HG03457 (cell line): ENCODE data around the gene TMEM184A.

Experiments
- ATAC-seq: cut with Tn5 transposase; IDR thresholded peaks from one replicate; pipeline ENCODE4 v1.9.1; 2021; ENCODE audit warnings: moderate number of reproducible peaks; ENCODE audit not compliant: unreplicated experiment

Gene TMEM184A

GRCh38 chr7:1555813-1556543, at the start of gene TMEM184A:
Gene TMEM184A, minus strand, starts transcription at chr7:1556205. Its CDS starts 721 bp downstream, at chr7:1555484.
- no peak for ATAC-seq

- ATAC-seq = no peak
Measured at GRCh38 chr7:1604383-1604782, 48.4 kb upstream of the TMEM184A start.

DNA sequence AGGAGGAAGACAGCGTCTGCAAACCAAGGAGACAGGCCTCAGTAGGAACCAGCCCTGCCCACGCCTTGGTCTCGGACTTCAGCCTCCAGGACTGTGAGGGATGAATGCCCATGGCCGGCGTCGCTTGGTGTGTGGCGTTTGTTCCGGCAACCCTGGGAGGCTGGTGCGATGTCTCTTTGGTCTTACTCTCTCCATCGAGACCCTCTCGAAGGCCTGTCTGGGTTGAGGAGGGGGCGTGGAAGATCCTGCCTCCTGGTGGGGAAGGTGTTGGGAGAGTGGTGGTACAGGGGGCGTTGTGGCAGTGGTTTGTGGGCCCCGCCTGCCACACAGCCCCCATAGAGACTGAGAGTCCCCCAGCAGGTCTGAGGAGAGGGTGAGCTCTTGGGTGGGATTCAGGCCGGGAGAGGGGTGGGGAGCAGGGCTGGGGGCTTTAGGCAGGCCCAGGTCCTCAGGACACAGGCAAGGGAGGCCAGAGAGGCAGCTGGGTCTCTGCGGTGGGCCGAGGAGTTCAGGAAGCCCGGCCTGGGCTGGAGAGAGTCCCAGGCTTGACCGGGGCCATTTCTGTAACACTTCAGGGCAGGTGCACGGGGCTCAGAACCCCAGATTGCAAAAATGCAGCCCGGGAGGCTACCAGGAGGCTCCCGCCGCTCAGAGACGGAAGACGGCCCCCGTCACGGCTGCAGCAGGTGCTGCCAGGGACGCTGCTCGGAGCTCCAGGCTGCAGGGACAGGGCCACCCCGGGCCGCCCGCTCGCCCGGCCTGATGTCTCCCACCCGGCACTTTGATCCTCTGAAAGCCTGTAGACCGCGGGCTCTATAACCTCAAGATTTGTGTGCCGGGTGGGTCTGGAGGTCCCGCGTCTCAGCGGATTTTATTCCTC, 47.6 kb upstream of the TMEM184A start:
- ATAC-seq = no peak

- no peak for ATAC-seq
Measured at GRCh38 chr7:1602386-1602785, 46.4 kb upstream of the TMEM184A start.

- ATAC-seq = no peak
Measured at GRCh38 chr7:1601956-1602355, 46.0 kb upstream of the TMEM184A start.

- no peak for ATAC-seq
Measured at GRCh38 chr7:1599640-1600395, 43.8 kb upstream of the TMEM184A start.

- ATAC-seq = no peak
Measured at GRCh38 chr7:1598961-1599639, 43.1 kb upstream of the TMEM184A start.

DNA sequence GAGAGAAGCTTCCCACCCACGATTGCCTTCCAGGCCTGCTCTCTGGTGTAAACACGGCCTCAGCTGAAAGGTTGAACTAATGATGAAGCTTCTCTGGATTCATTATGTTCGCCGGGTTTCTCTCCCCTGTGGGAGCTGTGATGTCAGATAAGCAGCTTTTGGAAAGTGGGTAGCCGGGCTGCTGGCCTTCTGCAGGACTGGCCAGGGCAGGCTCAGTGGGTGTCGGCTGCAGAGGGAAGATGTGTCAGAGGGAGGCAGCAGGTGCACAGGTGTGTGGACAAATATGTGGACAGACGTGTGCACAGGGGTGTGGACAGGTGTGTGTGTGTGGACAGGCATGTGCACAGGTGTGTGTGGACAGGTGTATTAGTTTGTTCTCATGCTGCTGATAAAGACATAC, 42.3 kb upstream of the TMEM184A start:
- no peak for ATAC-seq

- no peak for ATAC-seq
Measured at GRCh38 chr7:1597791-1598190, 41.8 kb upstream of the TMEM184A start.

- ATAC-seq = no peak
Measured at GRCh38 chr7:1597066-1597760, 41.2 kb upstream of the TMEM184A start.

- no peak for ATAC-seq
Measured at GRCh38 chr7:1596181-1597043, 40.4 kb upstream of the TMEM184A start.

- no peak for ATAC-seq
Measured at GRCh38 chr7:1595636-1596035, 39.6 kb upstream of the TMEM184A start.

GRCh38 chr7:1595027-1595426, 39.0 kb upstream of the TMEM184A start:
- ATAC-seq = no peak

DNA sequence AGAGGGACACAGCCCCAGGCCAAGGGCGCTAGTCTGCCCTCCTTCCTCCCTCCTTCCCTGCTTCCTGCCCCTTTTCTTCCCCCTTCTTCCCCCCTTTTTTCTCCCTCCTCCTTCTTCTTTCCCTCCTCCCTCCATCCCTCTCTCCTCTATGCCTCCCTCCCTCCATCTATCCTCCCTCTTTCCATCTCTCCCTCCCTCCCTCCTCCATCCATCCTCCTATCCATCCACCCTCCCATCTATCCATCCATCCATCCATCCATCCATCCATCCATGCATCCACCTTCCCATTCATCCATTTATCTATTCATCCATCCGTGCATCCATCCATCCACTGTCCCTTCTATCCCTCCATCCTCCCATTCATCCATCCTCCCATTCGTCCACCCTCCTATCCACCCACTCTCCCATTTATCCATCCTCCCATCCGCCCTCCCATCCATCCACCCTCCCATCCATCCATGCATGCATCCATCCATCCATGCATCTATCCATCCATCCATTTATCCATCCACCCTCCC, 38.0 kb upstream of the TMEM184A start:
- ATAC-seq = no peak

DNA sequence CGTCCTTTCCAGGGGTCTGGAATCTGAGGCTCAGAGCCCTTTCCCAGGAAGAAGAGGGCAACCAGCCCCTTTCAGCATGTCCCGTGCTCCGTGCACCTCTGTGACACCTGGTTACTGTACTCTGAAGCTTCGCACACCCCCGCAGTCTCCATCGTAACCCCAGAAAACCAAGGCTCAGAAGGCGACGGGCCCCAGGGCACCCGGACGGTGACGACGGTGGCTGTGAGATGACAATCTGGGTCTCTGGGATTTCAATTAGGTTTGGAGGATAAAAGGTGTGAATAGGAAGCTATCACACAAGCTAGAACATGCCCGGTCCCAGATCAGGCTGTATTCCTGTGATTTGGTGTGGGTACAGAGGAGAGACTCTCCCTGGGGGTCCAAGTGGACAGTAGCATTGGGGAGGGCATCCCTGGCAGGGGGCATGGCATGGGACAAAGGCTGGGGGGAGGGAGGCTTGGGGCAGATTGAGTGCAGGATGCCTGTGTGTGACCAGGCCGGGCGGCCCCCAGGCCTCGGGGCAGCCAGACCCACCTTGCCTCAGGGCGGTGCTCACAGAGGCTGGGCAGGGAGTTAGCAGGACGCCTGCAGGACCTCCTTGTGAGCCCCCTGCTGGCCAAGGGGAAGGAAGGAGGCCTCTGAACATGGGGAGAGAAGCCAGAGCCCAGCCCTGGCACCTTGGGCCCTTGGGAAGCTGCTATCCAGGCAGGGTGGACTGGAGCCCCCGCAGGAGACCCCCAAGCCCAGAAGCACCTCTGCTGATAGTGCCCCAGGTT, 37.3 kb upstream of the TMEM184A start:
- ATAC-seq = no peak

DNA sequence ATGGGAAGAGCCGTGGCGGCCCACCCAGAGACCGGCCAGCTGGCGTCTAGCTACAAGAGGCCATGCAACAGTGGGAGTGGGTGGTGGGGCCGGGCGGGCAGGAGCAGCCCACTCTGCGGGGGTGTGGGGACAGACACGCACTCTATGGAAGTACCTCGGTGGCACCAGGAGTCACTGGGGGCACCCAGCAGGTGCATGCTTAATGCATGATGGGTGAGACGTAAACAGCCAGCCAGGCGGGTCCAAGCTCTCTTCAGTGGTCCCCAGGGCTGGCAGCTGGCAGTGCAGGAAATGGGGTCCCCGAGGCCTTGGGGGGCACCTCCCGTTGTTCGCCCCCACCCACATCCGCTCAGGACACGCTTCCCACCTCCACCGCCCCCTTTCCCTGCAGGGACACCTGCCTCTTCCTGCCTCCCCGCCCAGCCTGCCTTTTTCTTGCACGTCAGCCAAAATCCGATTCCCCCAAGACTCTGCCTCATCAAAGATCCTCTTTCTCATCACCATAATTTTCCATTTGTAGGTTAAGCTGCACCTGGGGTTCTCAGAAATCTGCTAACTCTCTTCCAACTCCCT, 36.4 kb upstream of the TMEM184A start:
- ATAC-seq = no peak

DNA sequence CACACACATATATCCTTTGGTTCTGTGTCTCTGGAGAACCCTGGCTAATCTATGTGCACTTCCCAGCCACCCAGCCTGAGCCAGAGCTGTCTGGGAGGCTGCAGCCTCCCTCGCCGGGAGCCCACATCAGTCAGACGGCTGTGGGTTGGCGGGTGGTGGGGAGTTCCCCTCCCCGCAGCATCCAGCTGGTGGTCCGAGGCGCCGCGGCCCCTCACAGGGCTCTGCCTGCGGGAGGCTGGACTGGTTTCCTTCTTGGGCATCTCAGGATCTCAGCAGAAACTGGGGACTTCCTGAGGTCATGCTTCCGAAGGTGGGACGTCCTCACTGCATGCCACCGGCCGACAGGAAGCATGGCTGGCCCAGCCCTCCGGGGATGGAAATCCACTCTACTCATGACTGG, 35.9 kb upstream of the TMEM184A start:
- no peak for ATAC-seq

DNA sequence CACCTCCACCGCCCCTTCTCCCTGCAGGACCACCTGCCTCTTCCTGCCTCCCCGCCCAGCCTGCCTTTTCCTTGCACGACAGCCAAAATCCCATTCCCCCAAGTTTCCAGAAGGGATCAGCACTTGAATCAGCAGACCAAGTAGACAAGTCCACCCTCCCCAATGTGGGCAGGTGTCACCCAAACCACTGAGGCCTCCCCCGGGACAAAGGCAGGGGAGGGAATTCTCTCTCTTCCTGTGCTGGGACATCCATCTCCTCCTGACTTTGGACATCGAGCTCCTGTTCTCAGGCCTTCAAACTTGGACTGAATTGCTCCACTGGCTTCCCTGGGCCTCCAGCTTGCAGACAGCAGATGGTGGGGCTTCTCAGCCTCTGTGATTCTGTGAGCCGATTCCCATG, 35.4 kb upstream of the TMEM184A start:
- ATAC-seq = no peak
